ENCODE results near the gene CD79A.

DNA sequence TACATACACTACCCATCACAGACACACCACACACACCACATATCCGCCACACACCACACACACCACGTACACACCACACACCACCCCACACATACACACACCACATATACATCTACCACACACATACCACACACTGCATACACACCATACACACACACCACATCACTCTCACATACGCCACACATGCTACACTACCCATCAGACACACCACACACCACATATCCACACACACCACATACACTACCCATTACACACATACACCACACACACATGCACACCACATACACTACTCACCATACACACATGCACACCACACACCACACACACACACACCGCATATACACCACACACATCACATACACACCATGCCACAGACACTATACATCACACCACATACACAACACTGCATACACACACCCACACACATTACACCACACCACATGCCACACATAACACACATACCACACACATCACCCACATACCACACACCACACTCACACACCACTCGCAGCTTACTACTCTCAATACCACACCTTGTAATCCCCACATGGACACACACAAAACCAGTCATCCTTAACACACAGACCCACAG is 41.7 kb downstream of the CD79A start:
- TF ChIP-seq, protein P1, sequence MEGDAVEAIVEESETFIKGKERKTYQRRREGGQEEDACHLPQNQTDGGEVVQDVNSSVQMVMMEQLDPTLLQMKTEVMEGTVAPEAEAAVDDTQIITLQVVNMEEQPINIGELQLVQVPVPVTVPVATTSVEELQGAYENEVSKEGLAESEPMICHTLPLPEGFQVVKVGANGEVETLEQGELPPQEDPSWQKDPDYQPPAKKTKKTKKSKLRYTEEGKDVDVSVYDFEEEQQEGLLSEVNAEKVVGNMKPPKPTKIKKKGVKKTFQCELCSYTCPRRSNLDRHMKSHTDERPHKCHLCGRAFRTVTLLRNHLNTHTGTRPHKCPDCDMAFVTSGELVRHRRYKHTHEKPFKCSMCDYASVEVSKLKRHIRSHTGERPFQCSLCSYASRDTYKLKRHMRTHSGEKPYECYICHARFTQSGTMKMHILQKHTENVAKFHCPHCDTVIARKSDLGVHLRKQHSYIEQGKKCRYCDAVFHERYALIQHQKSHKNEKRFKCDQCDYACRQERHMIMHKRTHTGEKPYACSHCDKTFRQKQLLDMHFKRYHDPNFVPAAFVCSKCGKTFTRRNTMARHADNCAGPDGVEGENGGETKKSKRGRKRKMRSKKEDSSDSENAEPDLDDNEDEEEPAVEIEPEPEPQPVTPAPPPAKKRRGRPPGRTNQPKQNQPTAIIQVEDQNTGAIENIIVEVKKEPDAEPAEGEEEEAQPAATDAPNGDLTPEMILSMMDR (IDR thresholded peaks at IDR 0.05; ENCODE audit: poor library complexity, severe bottlenecking) = no peak
- TF ChIP-seq POLR2AphosphoS5 (IDR thresholded peaks at IDR 0.05) = no peak

Measured in neural cell (in vitro differentiated cells).